ENCODE data around the gene ZNF792.
"Not testable (repeated sequence)": the region's sequence is repeated elsewhere in the genome, so short reads cannot be mapped to it uniquely, and the experiment has no call there.

Gene ZNF792

GRCh38 chr19:34963573-34964406 is at the start of gene ZNF792:
Gene ZNF792, minus strand, starts transcription at chr19:34964229. Its CDS starts 567 bp downstream, at chr19:34963662.
- peak within 1 kb of the TSS; percentile 19 to 65 for H3K27ac ChIP-seq (ENCODE audit: low read depth in 2 of 2, low read length in 2 of 2)
- H3K36me3 ChIP-seq (ENCODE audit: control insufficient read depth in 2 of 2, insufficient read depth in 2 of 2, low read length in 2 of 2): peaks cover 21 to 29% of the 10 kb centered on the region in 2 donors
- H3K4me1 ChIP-seq (ENCODE audit: control insufficient read depth in 2 of 2, insufficient read depth in 2 of 2, low read length in 2 of 2): peaks cover 6 to 9% of the 10 kb centered on the region in 2 donors
- peak within 1 kb of the TSS; percentile 70 to 81 for H3K9ac ChIP-seq (ENCODE audit: low read depth in 1 of 2, low read length in 2 of 2)
- H3K27me3 ChIP-seq (ENCODE audit: control insufficient read depth in 2 of 2, insufficient read depth in 2 of 2, low read length in 2 of 2): no peaks in the 10 kb centered on the region
- peak within 1 kb of the TSS; percentile 70 to 79 for H3K4me3 ChIP-seq (ENCODE audit: low read length in 2 of 2)
- peaks cover 25 to 31% of the 10 kb centered on the region in 2 donors for H3K9me3 ChIP-seq (ENCODE audit: control insufficient read depth in 2 of 2, low read length in 2 of 2)

- H3K4me3 ChIP-seq (ENCODE audit: low read length in 2 of 2): no peak overlapping the region
- peaks cover 22 to 41% of the 10 kb centered on the region in 2 donors for H3K36me3 ChIP-seq (ENCODE audit: control insufficient read depth in 2 of 2, insufficient read depth in 2 of 2, low read length in 2 of 2)
- no peak overlapping the region for H3K9ac ChIP-seq (ENCODE audit: low read depth in 1 of 2, low read length in 2 of 2)
- H3K4me1 ChIP-seq (ENCODE audit: control insufficient read depth in 2 of 2, insufficient read depth in 2 of 2, low read length in 2 of 2): peaks cover 8 to 10% of the 10 kb centered on the region in 2 donors
- peak overlapping the region in 1 of 2 donors; percentile 54 for H3K27ac ChIP-seq (ENCODE audit: low read depth in 2 of 2, low read length in 2 of 2)
- no peaks in the 10 kb centered on the region for H3K9me3 ChIP-seq (ENCODE audit: control insufficient read depth in 2 of 2, low read length in 2 of 2)
- H3K27me3 ChIP-seq (ENCODE audit: control insufficient read depth in 2 of 2, insufficient read depth in 2 of 2, low read length in 2 of 2): no peaks in the 10 kb centered on the region
These were observed 49.2 kb upstream of the ZNF792 start for GRCh38 chr19:35013041-35013819.

GRCh38 chr19:35011737-35012682 is 48.0 kb upstream of the ZNF792 start:
- H3K36me3 ChIP-seq (ENCODE audit: control insufficient read depth in 2 of 2, insufficient read depth in 2 of 2, low read length in 2 of 2): peaks cover 21 to 33% of the 10 kb centered on the region in 2 donors
- H3K4me3 ChIP-seq (ENCODE audit: low read length in 2 of 2): no peak overlapping the region
- no peak overlapping the region for H3K9ac ChIP-seq (ENCODE audit: low read depth in 1 of 2, low read length in 2 of 2)
- peaks cover 10 to 11% of the 10 kb centered on the region in 2 donors for H3K4me1 ChIP-seq (ENCODE audit: control insufficient read depth in 2 of 2, insufficient read depth in 2 of 2, low read length in 2 of 2)
- H3K27me3 ChIP-seq (ENCODE audit: control insufficient read depth in 2 of 2, insufficient read depth in 2 of 2, low read length in 2 of 2): no peaks in the 10 kb centered on the region
- H3K9me3 ChIP-seq (ENCODE audit: control insufficient read depth in 2 of 2, low read length in 2 of 2): no peaks in the 10 kb centered on the region
- H3K27ac ChIP-seq (ENCODE audit: low read depth in 2 of 2, low read length in 2 of 2): peak overlapping the region in 1 of 2 donors; percentile 9

GRCh38 chr19:35011091-35011689 is 47.2 kb upstream of the ZNF792 start:
- Histone ChIP-seq H3K36me3 (ENCODE audit: control insufficient read depth in 2 of 2, insufficient read depth in 2 of 2, low read length in 2 of 2) (peaks cover 21 to 38% of the 10 kb centered on the region in 2 donors), H3K27ac (ENCODE audit: low read depth in 2 of 2, low read length in 2 of 2) (peak overlapping the region in 1 of 2 donors; percentile 9), H3K9ac (ENCODE audit: low read depth in 1 of 2, low read length in 2 of 2) (no peak overlapping the region), H3K9me3 (ENCODE audit: control insufficient read depth in 2 of 2, low read length in 2 of 2) (no peaks in the 10 kb centered on the region), H3K4me3 (ENCODE audit: low read length in 2 of 2) (no peak overlapping the region), H3K27me3 (ENCODE audit: control insufficient read depth in 2 of 2, insufficient read depth in 2 of 2, low read length in 2 of 2) (no peaks in the 10 kb centered on the region), H3K4me1 (ENCODE audit: control insufficient read depth in 2 of 2, insufficient read depth in 2 of 2, low read length in 2 of 2) (peaks cover 17 to 18% of the 10 kb centered on the region in 2 donors)

- H3K9me3 ChIP-seq (ENCODE audit: control insufficient read depth in 2 of 2, low read length in 2 of 2): no peaks in the 10 kb centered on the region
- H3K4me1 ChIP-seq (ENCODE audit: control insufficient read depth in 2 of 2, insufficient read depth in 2 of 2, low read length in 2 of 2): peaks cover 29 to 31% of the 10 kb centered on the region in 2 donors
- H3K9ac ChIP-seq (ENCODE audit: low read depth in 1 of 2, low read length in 2 of 2): no peak overlapping the region
- H3K36me3 ChIP-seq (ENCODE audit: control insufficient read depth in 2 of 2, insufficient read depth in 2 of 2, low read length in 2 of 2): peaks cover 12 to 29% of the 10 kb centered on the region in 2 donors
- H3K4me3 ChIP-seq (ENCODE audit: low read length in 2 of 2): no peak overlapping the region
- H3K27me3 ChIP-seq (ENCODE audit: control insufficient read depth in 2 of 2, insufficient read depth in 2 of 2, low read length in 2 of 2): no peaks in the 10 kb centered on the region
- H3K27ac ChIP-seq (ENCODE audit: low read depth in 2 of 2, low read length in 2 of 2): no peak overlapping the region
These were observed 45.7 kb upstream of the ZNF792 start for GRCh38 chr19:35009424-35010415.

GRCh38 chr19:35008891-35009341 is 44.9 kb upstream of the ZNF792 start:
- Histone ChIP-seq H3K4me3 (ENCODE audit: low read length in 2 of 2) (no peak overlapping the region), H3K9ac (ENCODE audit: low read depth in 1 of 2, low read length in 2 of 2) (no peak overlapping the region), H3K27me3 (ENCODE audit: control insufficient read depth in 2 of 2, insufficient read depth in 2 of 2, low read length in 2 of 2) (no peaks in the 10 kb centered on the region), H3K4me1 (ENCODE audit: control insufficient read depth in 2 of 2, insufficient read depth in 2 of 2, low read length in 2 of 2) (peaks cover 35 to 39% of the 10 kb centered on the region in 2 donors), H3K9me3 (ENCODE audit: control insufficient read depth in 2 of 2, low read length in 2 of 2) (no peaks in the 10 kb centered on the region), H3K27ac (ENCODE audit: low read depth in 2 of 2, low read length in 2 of 2) (no peak overlapping the region), H3K36me3 (ENCODE audit: control insufficient read depth in 2 of 2, insufficient read depth in 2 of 2, low read length in 2 of 2) (peaks cover 12 to 29% of the 10 kb centered on the region in 2 donors)

GRCh38 chr19:35007427-35007826 is 43.4 kb upstream of the ZNF792 start:
- Histone ChIP-seq H3K27ac (ENCODE audit: low read depth in 2 of 2, low read length in 2 of 2) (peak overlapping the region in 1 of 2 donors; percentile 82), H3K36me3 (ENCODE audit: control insufficient read depth in 2 of 2, insufficient read depth in 2 of 2, low read length in 2 of 2) (peaks cover 12 to 32% of the 10 kb centered on the region in 2 donors), H3K4me1 (ENCODE audit: control insufficient read depth in 2 of 2, insufficient read depth in 2 of 2, low read length in 2 of 2) (peaks cover 41 to 45% of the 10 kb centered on the region in 2 donors)
- not testable (repeated sequence) for H3K4me3 ChIP-seq (ENCODE audit: low read length in 2 of 2); H3K27me3 ChIP-seq (ENCODE audit: control insufficient read depth in 2 of 2, insufficient read depth in 2 of 2, low read length in 2 of 2); H3K9ac ChIP-seq (ENCODE audit: low read depth in 1 of 2, low read length in 2 of 2); H3K9me3 ChIP-seq (ENCODE audit: control insufficient read depth in 2 of 2, low read length in 2 of 2)

- Histone ChIP-seq H3K36me3 (ENCODE audit: control insufficient read depth in 2 of 2, insufficient read depth in 2 of 2, low read length in 2 of 2) (peaks cover 8 to 29% of the 10 kb centered on the region in 2 donors), H3K9ac (ENCODE audit: low read depth in 1 of 2, low read length in 2 of 2) (peak overlapping the region; percentile 30 to 34), H3K4me1 (ENCODE audit: control insufficient read depth in 2 of 2, insufficient read depth in 2 of 2, low read length in 2 of 2) (peaks cover 41 to 48% of the 10 kb centered on the region in 2 donors), H3K27me3 (ENCODE audit: control insufficient read depth in 2 of 2, insufficient read depth in 2 of 2, low read length in 2 of 2) (no peaks in the 10 kb centered on the region), H3K27ac (ENCODE audit: low read depth in 2 of 2, low read length in 2 of 2) (peak overlapping the region; percentile 73 to 82), H3K4me3 (ENCODE audit: low read length in 2 of 2) (peak overlapping the region in 1 of 2 donors; percentile 26), H3K9me3 (ENCODE audit: control insufficient read depth in 2 of 2, low read length in 2 of 2) (no peaks in the 10 kb centered on the region)
These were observed 43.0 kb upstream of the ZNF792 start for GRCh38 chr19:35006999-35007365.
